ENCODE data around the gene ZFYVE9. TPM values are rescaled to one million over a fixed set of nuclear protein-coding genes. Genes with fewer than 3 reads are reported as not detected.

ZFYVE9 gene
- total and polyA plus RNA-seq, 2 of the 8 experiments (the other 6 are each of a cell fraction or from before 2014, with no cell fraction given), result 5.8 to 26.5 TPM

GRCh38 chr1:52102336-52103013 is 39.4 kb upstream of the ZFYVE9 start:
- Histone ChIP-seq H3K36me3 (ENCODE audit: control insufficient read depth in 2 of 4, insufficient read depth in 4 of 4, low read length in 3 of 4) (no peaks in the 10 kb centered on the region), H3K23me2 (ENCODE audit: low read depth, low read length) (no peaks in the 10 kb centered on the region), H4K8ac (ENCODE audit: extremely low read depth, insufficient read depth, low read length) (no peak overlapping the region), H3K27me3 (replicated peaks in 1 of 4; ENCODE audit: control insufficient read depth in 3 of 4, extremely low read depth in 1 of 4, insufficient read depth in 3 of 4, low read length in 3 of 4) (no peaks in the 10 kb centered on the region), H2BK120ac (replicated peaks; ENCODE audit: low read depth, low read length) (no peak overlapping the region), H3K27ac (ENCODE audit: low read depth, low read length) (no peak overlapping the region), H4K91ac (replicated peaks; ENCODE audit: insufficient read length, low read length) (no peak overlapping the region), H2BK20ac (ENCODE audit: low read length) (no peak overlapping the region), H3K9ac (replicated peaks in 1 of 4; ENCODE audit: extremely low read depth in 1 of 4, low read depth in 3 of 4, low read length in 3 of 4) (no peak overlapping the region), H2BK5ac (ENCODE audit: low read depth, low read length) (no peak overlapping the region), H3K4ac (replicated peaks; ENCODE audit: insufficient read length, low read depth, low read length) (no peak overlapping the region), H3K56ac (replicated peaks; ENCODE audit: insufficient read length, low read depth, low read length) (no peak overlapping the region), H3K4me2 (ENCODE audit: insufficient read depth in 1 of 2, low read depth in 2 of 2, low read length in 2 of 2) (no peak overlapping the region), H3K9me3 (ENCODE audit: insufficient read depth in 2 of 2, low read depth in 1 of 2, low read length in 1 of 2) (no peaks in the 10 kb centered on the region), H3K18ac (ENCODE audit: extremely low read depth, low read length) (no peak overlapping the region), H2AK5ac (ENCODE audit: low read depth, low read length) (no peak overlapping the region), H3K4me1 (replicated peaks in 1 of 4; ENCODE audit: control insufficient read depth in 3 of 4, insufficient read depth in 4 of 4, low read length in 3 of 4) (no peaks in the 10 kb centered on the region), H2AFZ (ENCODE audit: low read length) (no peak overlapping the region), H3K79me1 (ENCODE audit: low read depth, low read length) (no peaks in the 10 kb centered on the region), H2BK12ac (ENCODE audit: low read depth, low read length) (no peak overlapping the region), H3K14ac (ENCODE audit: insufficient read length) (no peak overlapping the region), H2BK15ac (ENCODE audit: low read length) (no peak overlapping the region), H4K20me1 (replicated peaks in 1 of 2; ENCODE audit: control insufficient read depth in 1 of 2, insufficient read depth in 2 of 2, low read length in 2 of 2) (peaks cover 0 to 2% of the 10 kb centered on the region in 2 experiments), H4K5ac (ENCODE audit: insufficient read length, low read depth, low read length) (no peak overlapping the region), H3K79me2 (ENCODE audit: control insufficient read depth in 1 of 2, insufficient read depth in 2 of 2, low read length in 2 of 2) (no peaks in the 10 kb centered on the region), H3K23ac (ENCODE audit: insufficient read length) (no peak overlapping the region), H3K4me3 (ENCODE audit: extremely low read depth in 1 of 4, insufficient read depth in 2 of 4, low read depth in 3 of 4, low read length in 4 of 4) (no peak overlapping the region)
- TF ChIP-seq SAP30 (IDR thresholded peaks at IDR 0.05; ENCODE audit: insufficient read depth, insufficient replicate concordance, low read length), result no peak
- no peak for TF ChIP-seq KDM1A (IDR thresholded peaks at IDR 0.05; ENCODE audit: borderline replicate concordance, low read length)
- TF ChIP-seq GABPA (IDR thresholded peaks at IDR 0.05; ENCODE audit: borderline replicate concordance, insufficient read depth, low read length), result no peak
- TF ChIP-seq CTBP2 (IDR thresholded peaks at IDR 0.05; ENCODE audit: borderline replicate concordance, insufficient read depth, insufficient read length, low read length), result no peak
- TF ChIP-seq SUZ12 (IDR thresholded peaks at IDR 0.05; ENCODE audit: low read length), result no peak
- FAIRE-seq, result no peak
- CTCF ChIA-PET (ENCODE audit: partially characterized antibody), result no interaction called here
- POLR2A ChIA-PET (ENCODE audit: partially characterized antibody), result no interaction called here
- peak in 1 of 2 experiments; percentile 32 for DNase-seq (ENCODE audit: low read depth in 1 of 2, low spot score in 2 of 2)
- 86% methylated on average over 1 of the region's 1 CpG; no CpG with 5 or more reads in 1 of the 2 experiments for WGBS, 2 experiments (ENCODE audit: extremely low coverage in 1 of 2, insufficient coverage in 1 of 2, insufficient read length in 1 of 2, insufficient replicate concordance in 2 of 2, low coverage in 1 of 2, low lambda C conversion rate in 2 of 2, missing lambda C conversion rate in 1 of 2)

All from H1 (cell line).